Measurements from ENCODE around the gene GRIN3B. TPM values are rescaled to one million over a fixed set of nuclear protein-coding genes. Genes with fewer than 3 reads are reported as not detected.

Gene GRIN3B
- polyA plus RNA-seq, 1 of the 3 experiments (the other 2 are of a cell fraction), result 1.5 TPM

- no peak for DNase-seq
- TF ChIP-seq, protein P1, sequence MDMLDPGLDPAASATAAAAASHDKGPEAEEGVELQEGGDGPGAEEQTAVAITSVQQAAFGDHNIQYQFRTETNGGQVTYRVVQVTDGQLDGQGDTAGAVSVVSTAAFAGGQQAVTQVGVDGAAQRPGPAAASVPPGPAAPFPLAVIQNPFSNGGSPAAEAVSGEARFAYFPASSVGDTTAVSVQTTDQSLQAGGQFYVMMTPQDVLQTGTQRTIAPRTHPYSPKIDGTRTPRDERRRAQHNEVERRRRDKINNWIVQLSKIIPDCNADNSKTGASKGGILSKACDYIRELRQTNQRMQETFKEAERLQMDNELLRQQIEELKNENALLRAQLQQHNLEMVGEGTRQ (IDR thresholded peaks at IDR 0.05; ENCODE audit: borderline replicate concordance, low read depth, low read length), result no peak
- TF ChIP-seq ZBTB33 (IDR thresholded peaks at IDR 0.05; ENCODE audit: borderline replicate concordance, low read depth) (no peak), USF1 (IDR thresholded peaks at IDR 0.05; ENCODE audit: borderline replicate concordance, low read depth) (no peak), NFIC (IDR thresholded peaks at IDR 0.05; ENCODE audit: borderline replicate concordance) (no peak)
- no peak overlapping the region for H3K4me2 ChIP-seq
- H3K36me3 ChIP-seq (replicated peaks in 1 of 2; ENCODE audit: control insufficient read depth in 1 of 2, insufficient read depth in 2 of 2, low read length in 1 of 2), result peaks cover 8% of the 10 kb centered on the region in 2 experiments
- no peak overlapping the region for H3K27ac ChIP-seq (ENCODE audit: low read depth in 2 of 2, low read length in 1 of 2)
- no peak overlapping the region for H3K4me3 ChIP-seq (ENCODE audit: low read depth in 2 of 2, low read length in 1 of 2)
- ChIA-PET POLR2A (interaction anchor here (0.8 to 1.2 kb wide), 3 partner anchors 15 to 62 kb away, joined by 3 to 4 read pairs (median 3); partner anchors contain the start of gene GPX4), CTCF (interaction anchor here (0.6 to 1.8 kb wide), 7 partner anchors 12 to 202 kb away, joined by 3 to 6 read pairs (median 3); no protein-coding TSS in a partner anchor)
- 40% methylated on average over 15 of the region's 43 CpGs for WGBS (ENCODE audit: low lambda C conversion rate)
- no peaks in the 10 kb centered on the region for H3K9me3 ChIP-seq
- peaks cover 0 to 31% of the 10 kb centered on the region in 2 experiments; a peak in 2 of 4 replicates for H3K4me1 ChIP-seq (ENCODE audit: control insufficient read depth in 1 of 2, insufficient read depth in 2 of 2, low read depth in 1 of 2, low read length in 1 of 2)
- peaks cover 26% of the 10 kb centered on the region for H3F3A ChIP-seq (replicated peaks; ENCODE audit: insufficient read depth)
- no peak overlapping the region for H3K9ac ChIP-seq
- H4K20me1 ChIP-seq (ENCODE audit: insufficient read depth), result peaks cover 16% of the 10 kb centered on the region
- H3K27me3 ChIP-seq (ENCODE audit: insufficient read depth), result no peaks in the 10 kb centered on the region
- H3K79me2 ChIP-seq (ENCODE audit: insufficient read depth), result no peaks in the 10 kb centered on the region
- H2AFZ ChIP-seq (ENCODE audit: low read depth), result no peak overlapping the region
- no peaks in the 10 kb centered on the region for H3K9me2 ChIP-seq
Measured at GRCh38 chr19:1041835-1042685, 41.8 kb downstream of the GRIN3B start.

DNA sequence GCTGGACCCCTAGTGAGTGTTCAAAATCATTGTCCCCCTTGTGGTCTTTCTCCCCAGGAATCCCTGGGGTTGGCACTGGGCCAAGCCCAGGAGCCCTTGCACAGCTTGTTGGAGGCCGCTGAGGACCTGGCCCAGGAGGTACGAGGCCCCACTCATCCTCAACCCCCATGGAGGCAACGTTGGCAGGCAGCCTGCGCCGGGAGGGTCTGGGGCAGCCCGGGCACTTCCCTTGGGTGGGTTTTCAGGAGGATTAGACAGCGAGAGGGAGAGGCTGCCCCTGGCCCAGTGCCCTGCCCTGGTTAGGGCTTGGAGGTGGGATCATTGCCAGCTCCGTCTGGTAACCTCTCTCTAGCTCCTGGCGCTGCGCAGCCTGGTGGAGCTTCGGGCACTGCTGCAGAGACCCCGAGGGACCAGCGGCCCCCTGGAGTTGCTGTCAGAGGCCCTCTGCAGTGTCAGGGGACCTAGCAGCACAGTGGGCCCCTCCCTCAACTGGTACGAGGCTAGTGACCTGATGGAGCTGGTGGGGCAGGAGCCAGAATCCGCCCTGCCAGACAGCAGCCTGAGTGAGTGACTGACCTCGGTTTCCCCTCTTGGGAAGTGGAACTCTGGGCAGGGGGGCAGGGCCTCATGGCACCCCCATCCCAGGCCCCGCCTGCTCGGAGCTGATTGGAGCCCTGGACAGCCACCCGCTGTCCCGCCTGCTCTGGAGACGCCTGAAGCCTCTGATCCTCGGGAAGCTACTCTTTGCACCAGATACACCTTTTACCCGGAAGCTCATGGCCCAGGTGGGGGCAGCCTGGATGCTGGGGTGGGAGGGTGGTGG, 42.7 kb downstream of the GRIN3B start:
- CTCF ChIA-PET, result interaction anchor here (0.6 to 1.7 kb wide), 4 partner anchors 11 to 152 kb away, joined by 3 to 5 read pairs (median 3); no protein-coding TSS in a partner anchor
- Histone ChIP-seq H3K4me2 (no peak overlapping the region), H3K27ac (ENCODE audit: low read depth in 2 of 2, low read length in 1 of 2) (no peak overlapping the region; a peak in 1 of 4 replicates), H3K9me3 (no peaks in the 10 kb centered on the region), H3K79me2 (ENCODE audit: insufficient read depth) (no peaks in the 10 kb centered on the region), H3K9ac (no peak overlapping the region), H3K9me2 (no peaks in the 10 kb centered on the region), H3K4me3 (ENCODE audit: low read depth in 2 of 2, low read length in 1 of 2) (no peak overlapping the region), H3K36me3 (replicated peaks in 1 of 2; ENCODE audit: control insufficient read depth in 1 of 2, insufficient read depth in 2 of 2, low read length in 1 of 2) (peaks cover under 1 to 2% of the 10 kb centered on the region in 2 experiments), H3K4me1 (ENCODE audit: control insufficient read depth in 1 of 2, insufficient read depth in 2 of 2, low read depth in 1 of 2, low read length in 1 of 2) (peaks cover 0 to 31% of the 10 kb centered on the region in 2 experiments; a peak in 2 of 4 replicates), H3F3A (replicated peaks; ENCODE audit: insufficient read depth) (peaks cover 18% of the 10 kb centered on the region), H4K20me1 (ENCODE audit: insufficient read depth) (peaks cover 11% of the 10 kb centered on the region), H3K27me3 (ENCODE audit: insufficient read depth) (no peaks in the 10 kb centered on the region), H2AFZ (ENCODE audit: low read depth) (no peak overlapping the region)
- 44% methylated on average over 8 of the region's 23 CpGs for WGBS (ENCODE audit: low lambda C conversion rate)
- no peak for DNase-seq
- no peak for TF ChIP-seq GATA2 (CRISPR knock-in tag; IDR thresholded peaks at IDR 0.05)
- no peak for TF ChIP-seq FOXJ3 (CRISPR knock-in tag; IDR thresholded peaks at IDR 0.05)
- TF ChIP-seq RXRA (IDR thresholded peaks at IDR 0.05; ENCODE audit: borderline replicate concordance, low read depth), result no peak
- POLR2A ChIA-PET, result no interaction called here
